H1 (cell line): ENCODE data around the gene NANOS2. TPM values are rescaled to one million over a fixed set of nuclear protein-coding genes. Genes with fewer than 3 reads are reported as not detected.

Source experiments
- CTCF ChIA-PET: fragments of 300-600 bp; sonication (Branson Sonifier 250); formaldehyde crosslinking; loops from one replicate; lab custom pipeline; 2021; ENCODE audit not compliant: partially characterized antibody; lab: Charles Lee
- POLR2A ChIA-PET: fragments of 300-600 bp; sonication (Branson Sonifier 250); formaldehyde crosslinking; loops from one replicate; lab custom pipeline; 2021; ENCODE audit warnings: inconsistent platforms; ENCODE audit not compliant: partially characterized antibody; lab: Charles Lee
- DNase-seq, 2 experiments: peaks; one replicate each; pipeline versions ENCODE4 v3.0.0 to v3.0.0-alpha.2; 2010 to 2022; ENCODE audit warnings: low spot score in 2 of 2, low read depth in 1 of 2, mixed read lengths in 1 of 2
- FAIRE-seq: peaks from 2 replicates; lab custom pipeline; 2011; peaks lifted over from hg19 to GRCh38; lab: Jason Lieb, UNC
- H2AFZ ChIP-seq: 2 replicates; pipeline ENCODE4 v1.8.1; 2012; ENCODE audit warnings: low read length, inconsistent platforms
- H2AK5ac ChIP-seq: 2 replicates; pipeline ENCODE4 v1.6.1; 2013; ENCODE audit warnings: low read depth, low read length
- H2BK120ac ChIP-seq: replicated peaks from 2 replicates; pipeline ENCODE3; 2013; ENCODE audit warnings: low read depth, low read length, inconsistent platforms
- H2BK12ac ChIP-seq: 2 replicates; pipeline ENCODE4 v1.6.1; 2013; ENCODE audit warnings: low read depth, low read length
- H2BK15ac ChIP-seq: 2 replicates; pipeline ENCODE4 v1.6.1; 2013; ENCODE audit warnings: low read length
- H2BK20ac ChIP-seq: 2 replicates; pipeline ENCODE4 v1.6.1; 2013; ENCODE audit warnings: low read length
- H2BK5ac ChIP-seq: 2 replicates; pipeline ENCODE4 v1.6.1; 2013; ENCODE audit warnings: low read depth, low read length
- H3K14ac ChIP-seq: 2 replicates; pipeline ENCODE4 v1.6.1; 2013; ENCODE audit warnings: inconsistent platforms; ENCODE audit not compliant: insufficient read length
- H3K18ac ChIP-seq: 2 replicates; pipeline ENCODE4 v1.6.1; 2013; ENCODE audit warnings: low read length; ENCODE audit errors: extremely low read depth
- H3K23ac ChIP-seq: 2 replicates; pipeline ENCODE4 v1.6.1; 2013; ENCODE audit warnings: inconsistent platforms; ENCODE audit not compliant: insufficient read length
- H3K23me2 ChIP-seq: 2 replicates; pipeline ENCODE4 v1.6.1; 2013; ENCODE audit warnings: low read depth, low read length
- H3K27ac ChIP-seq: 2 replicates; pipeline ENCODE4 v1.6.1; 2011; ENCODE audit warnings: low read depth, low read length, inconsistent platforms
- H3K27me3 ChIP-seq, 4 experiments: replicated peaks in 1 of 4; 1 replicate in 1 of 4; 2 replicates in 3 of 4; pipeline versions ENCODE4 v1.6.1 to v1.8.1; 2011 to 2013; ENCODE audit warnings: low read length in 3 of 4, mild to moderate bottlenecking in 3 of 4, inconsistent platforms in 2 of 4, mixed read lengths in 2 of 4, moderate library complexity in 1 of 4; ENCODE audit not compliant: control insufficient read depth in 3 of 4, insufficient read depth in 3 of 4; ENCODE audit errors: extremely low read depth in 1 of 4
- H3K36me3 ChIP-seq, 4 experiments: 2 replicates each; pipeline versions ENCODE4 v1.6.1 to v1.8.1; 2011 to 2013; ENCODE audit warnings: mild to moderate bottlenecking in 4 of 4, low read length in 3 of 4, moderate library complexity in 2 of 4, control low read depth in 1 of 4, inconsistent platforms in 1 of 4; ENCODE audit not compliant: insufficient read depth in 4 of 4, control insufficient read depth in 2 of 4
- H3K4ac ChIP-seq: replicated peaks from 2 replicates; pipeline ENCODE3; 2013; ENCODE audit warnings: low read length, low read depth, mixed read lengths, inconsistent platforms; ENCODE audit not compliant: insufficient read length
- H3K4me1 ChIP-seq, 4 experiments: replicated peaks in 1 of 4; 1 replicate in 1 of 4; 2 replicates in 3 of 4; pipeline versions ENCODE4 v1.6.1 to v1.8.1; 2011 to 2013; ENCODE audit warnings: low read length in 3 of 4, inconsistent platforms in 2 of 4, mixed read lengths in 1 of 4; ENCODE audit not compliant: insufficient read depth in 4 of 4, control insufficient read depth in 3 of 4
- H3K4me2 ChIP-seq, 2 experiments: 2 replicates each; pipeline versions ENCODE4 v1.6.1 to v1.8.1; 2011 to 2013; ENCODE audit warnings: low read depth in 2 of 2, low read length in 2 of 2, control low read depth in 1 of 2, inconsistent platforms in 1 of 2, mild to moderate bottlenecking in 1 of 2; ENCODE audit not compliant: insufficient read depth in 1 of 2
- H3K4me3 ChIP-seq, 4 experiments: fragments of 200-600, 300-600 bp in 1 of 4; sonication (generic), shearing (Covaris generic), sonication (Bioruptor Twin) in 1 of 4; 2 replicates each; pipeline versions ENCODE4 v1.5.1 to v1.8.1; 2011 to 2016; ENCODE audit warnings: low read length in 4 of 4, low read depth in 3 of 4, control low read depth in 2 of 4, inconsistent platforms in 2 of 4, mild to moderate bottlenecking in 2 of 4, mixed read lengths in 1 of 4, moderate library complexity in 1 of 4; ENCODE audit not compliant: insufficient read depth in 2 of 4; ENCODE audit errors: extremely low read depth in 1 of 4
- H3K56ac ChIP-seq: replicated peaks from 2 replicates; pipeline ENCODE3; 2013; ENCODE audit warnings: low read depth, mild to moderate bottlenecking, mixed read lengths, low read length, inconsistent platforms; ENCODE audit not compliant: insufficient read length
- H3K79me1 ChIP-seq: 2 replicates; pipeline ENCODE4 v1.6.1; 2013; ENCODE audit warnings: low read depth, low read length, control low read depth
- H3K79me2 ChIP-seq, 2 experiments: 2 replicates each; pipeline versions ENCODE4 v1.6.1 to v1.8.1; 2012 to 2013; ENCODE audit warnings: low read length in 2 of 2, mild to moderate bottlenecking in 2 of 2, inconsistent platforms in 1 of 2; ENCODE audit not compliant: insufficient read depth in 2 of 2, control insufficient read depth in 1 of 2
- H3K9ac ChIP-seq, 4 experiments: replicated peaks in 1 of 4; 1 replicate in 1 of 4; 2 replicates in 3 of 4; pipeline versions ENCODE4 v1.6.1 to v1.8.1; 2011 to 2013; ENCODE audit warnings: low read depth in 3 of 4, low read length in 3 of 4, control low read depth in 2 of 4, mild to moderate bottlenecking in 2 of 4, moderate library complexity in 2 of 4, inconsistent platforms in 1 of 4; ENCODE audit errors: extremely low read depth in 1 of 4
- H3K9me3 ChIP-seq, 2 experiments: 2 replicates each; pipeline versions ENCODE4 v1.6.1 to v1.8.1; 2012 to 2013; ENCODE audit warnings: mild to moderate bottlenecking in 2 of 2, moderate library complexity in 2 of 2, control low read depth in 1 of 2, inconsistent platforms in 1 of 2, low read depth in 1 of 2, low read length in 1 of 2, mixed read lengths in 1 of 2; ENCODE audit not compliant: insufficient read depth in 2 of 2
- H4K20me1 ChIP-seq, 2 experiments: replicated peaks in 1 of 2; 2 replicates each; pipeline versions ENCODE3 to v1.8.1; 2011 to 2013; ENCODE audit warnings: inconsistent platforms in 2 of 2, low read length in 2 of 2, mild to moderate bottlenecking in 1 of 2; ENCODE audit not compliant: insufficient read depth in 2 of 2, control insufficient read depth in 1 of 2
- H4K5ac ChIP-seq: 2 replicates; pipeline ENCODE4 v1.6.1; 2013; ENCODE audit warnings: low read length, low read depth, mixed read lengths, inconsistent platforms; ENCODE audit not compliant: insufficient read length
- H4K8ac ChIP-seq: 2 replicates; pipeline ENCODE4 v1.8.0; 2013; ENCODE audit warnings: mild to moderate bottlenecking, moderate library complexity, low read length, inconsistent platforms; ENCODE audit not compliant: insufficient read depth; ENCODE audit errors: extremely low read depth
- H4K91ac ChIP-seq: replicated peaks from 2 replicates; pipeline ENCODE3; 2013; ENCODE audit warnings: low read length, mixed read lengths, inconsistent platforms; ENCODE audit not compliant: insufficient read length
- CEBPB ChIP-seq: IDR thresholded peaks from 2 replicates; pipeline ENCODE4 v1.6.1; 2012; ENCODE audit warnings: low read depth, low read length
- CREB1 ChIP-seq: IDR thresholded peaks from 2 replicates; pipeline ENCODE4 v1.6.1; 2012; ENCODE audit warnings: inconsistent platforms
- NANOG ChIP-seq: IDR thresholded peaks from 2 replicates; pipeline ENCODE4 v1.6.1; 2011; ENCODE audit warnings: low read length, low read depth, mild to moderate bottlenecking, inconsistent platforms; ENCODE audit not compliant: insufficient read depth, poor library complexity, severe bottlenecking
- RAD21 ChIP-seq, 2 experiments: IDR thresholded peaks in 1 of 2; conservative IDR thresholded peaks in 1 of 2; 2 replicates each; pipeline ENCODE4 v1.6.1; 2011; ENCODE audit warnings: low read depth in 2 of 2, low read length in 2 of 2, improper control_type of control experiment in 1 of 2, inconsistent platforms in 1 of 2, mild to moderate bottlenecking in 1 of 2, moderate library complexity in 1 of 2
- RFX5 ChIP-seq: IDR thresholded peaks from 2 replicates; pipeline ENCODE4 v1.6.1; 2011; ENCODE audit warnings: low read depth, low read length, improper control_type of control experiment, borderline replicate concordance
- RXRA ChIP-seq: IDR thresholded peaks from 2 replicates; pipeline ENCODE4 v1.6.1; 2011; ENCODE audit warnings: low read depth, mild to moderate bottlenecking, low read length, moderate library complexity; ENCODE audit not compliant: insufficient read depth
- SP1 ChIP-seq: IDR thresholded peaks from 2 replicates; pipeline ENCODE4 v1.6.1; 2011; ENCODE audit warnings: low read depth, low read length
- SP4 ChIP-seq: IDR thresholded peaks from 2 replicates; pipeline ENCODE4 v1.6.1; 2012; ENCODE audit warnings: low read length, inconsistent platforms
- SRF ChIP-seq: IDR thresholded peaks from 2 replicates; pipeline ENCODE4 v1.6.1; 2011; ENCODE audit warnings: mild to moderate bottlenecking, low read depth, low read length, moderate library complexity
- TAF1 ChIP-seq: IDR thresholded peaks from 2 replicates; pipeline ENCODE4 v1.6.1; 2011; ENCODE audit warnings: mild to moderate bottlenecking, low read depth, low read length
- TAF7 ChIP-seq: optimal IDR thresholded peaks from 2 replicates; pipeline ENCODE3; 2011; ENCODE audit warnings: low read depth, mild to moderate bottlenecking, inconsistent platforms, low read length, moderate library complexity, borderline replicate concordance
- TCF12 ChIP-seq: IDR thresholded peaks from 2 replicates; pipeline ENCODE4 v1.6.1; 2011; ENCODE audit warnings: low read depth, mild to moderate bottlenecking, low read length
- WGBS, 2 experiments: shearing (Covaris generic) in 1 of 2; methylation state at CpG; one replicate each; pipeline versions ENCODE4 v1.1.6 to v1.1.7; 2013 to 2015; ENCODE audit warnings: low lambda C conversion rate in 2 of 2, mixed read lengths in 2 of 2, inconsistent platforms in 1 of 2, low coverage in 1 of 2, missing lambda C conversion rate in 1 of 2; ENCODE audit not compliant: insufficient replicate concordance in 2 of 2, insufficient coverage in 1 of 2, insufficient read length in 1 of 2; ENCODE audit errors: extremely low coverage in 1 of 2, missing lambda C conversion rate in 1 of 2; 5-methylcytosine and 5-hydroxymethylcytosine counted together
- polyA plus RNA-seq, 7 experiments: library from polyadenylated mRNA; depleted of rRNA in 3 of 7; stranded (reverse) in 5 of 7; unstranded in 2 of 7; fragments of >200 nt in 5 of 7; fragments of 200-250 nt in 2 of 7; gene quantifications; 1 replicate in 5 of 7; 2 replicates in 1 of 7; 4 replicates in 1 of 7; pipeline versions ENCODE4 v1.2.1 to v1.2.3, GENCODE V29; 2011 to 2013; ENCODE audit warnings: missing spikeins in 2 of 7, mixed read lengths in 2 of 7
- total RNA-seq: library from RNA; stranded (reverse); fragmentation: NEBNext Ultra II Directional; extraction: Animal tissue kit (Norgen Biotek cat#: 25700); gene quantifications from 2 replicates; pipeline ENCODE4 v1.2.1, GENCODE V29; 2021

Gene NANOS2
- total and polyA plus RNA-seq, 2 of the 8 experiments (the other 6 are each of a cell fraction or from before 2014, with no cell fraction given): 0.20 TPM; not detected in 1

DNA sequence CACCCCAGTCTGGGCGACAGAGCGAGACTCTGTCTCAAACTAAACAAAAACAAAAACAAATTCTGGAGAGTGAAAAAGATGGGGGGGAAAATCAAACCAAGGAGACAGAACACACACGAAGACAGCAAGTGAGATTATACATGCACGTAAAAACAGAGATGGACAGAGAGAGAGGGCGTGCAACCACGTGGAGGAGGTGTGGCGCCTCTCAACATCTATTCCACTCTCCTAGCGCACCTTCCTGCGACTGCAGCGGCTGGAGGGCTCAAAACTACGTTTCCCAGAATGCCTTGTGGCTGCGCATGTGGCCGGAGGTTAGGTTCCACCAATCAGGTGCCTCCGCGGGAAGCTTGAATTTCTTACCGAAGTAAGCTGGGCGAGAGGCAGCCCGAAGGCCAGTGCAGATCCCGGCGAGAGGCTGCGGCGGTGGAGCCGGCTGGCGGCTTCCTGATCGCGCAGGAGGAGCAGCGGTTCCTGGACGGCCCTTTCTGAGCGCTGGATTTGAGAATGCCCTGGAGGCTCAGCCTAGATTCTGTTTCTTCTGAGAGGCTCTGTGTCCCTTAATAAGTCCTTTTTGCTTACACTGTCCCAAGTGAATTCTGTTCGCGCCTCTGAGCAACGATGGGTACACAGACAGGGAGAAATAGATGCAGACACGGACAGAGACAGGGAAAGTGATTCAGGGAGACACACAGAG is 13.1 kb upstream of the NANOS2 start:
- peak; percentile 99 for FAIRE-seq
- peak; percentile 93 for TF ChIP-seq SP1
- peak; percentile 94 for TF ChIP-seq TAF1
- 0 out of 2 replicates have a peak, but pooled peaks have one; percentile 65 for TF ChIP-seq SP4
- TF ChIP-seq TAF7: peak; percentile 69
- no peak for TF ChIP-seq RXRA
- peak; percentile 89 for TF ChIP-seq CREB1
- no peak for TF ChIP-seq SRF
- TF ChIP-seq CEBPB: no peak; the same call in 1 of the 2 replicates
- TF ChIP-seq RAD21 (IDR thresholded peaks at IDR 0.05 in 1 of 2, conservative IDR thresholded peaks at IDR 0.05 in 1 of 2; ENCODE audit: low read depth in 2 of 2, low read length in 2 of 2): peak; percentile 37 to 48; a peak in 3 of 4 replicates
- TF ChIP-seq NANOG: no peak
- 0 out of 2 replicates have a peak, but pooled peaks have one; percentile 28 for TF ChIP-seq TCF12
- no peak for TF ChIP-seq RFX5

More for the DNA sequence above, 13.1 kb upstream of the NANOS2 start:
- Histone ChIP-seq H3K79me2 (no peaks in the 10 kb centered on the region), H3K27ac (no peak overlapping the region), H4K91ac (no peak overlapping the region), H4K8ac (no peak overlapping the region), H3K4me2 (peak overlapping the region; percentile 62 to 81), H3K23me2 (peaks cover 5% of the 10 kb centered on the region; the same call in 1 of the 2 replicates), H2AK5ac (no peak overlapping the region), H4K5ac (no peak overlapping the region), H3K9me3 (no peaks in the 10 kb centered on the region), H2BK15ac (0 out of 2 replicates have a peak overlapping the region, but pooled peaks have one; percentile 81), H3K27me3 (peaks cover 1 to 18% (median 8%) of the 10 kb centered on the region in 4 experiments; a peak in 5 of 7 replicates), H3K14ac (no peak overlapping the region), H3K4me1 (no peaks in the 10 kb centered on the region), H3K4me3 (peak overlapping the region; percentile 15 to 60 (median 42); a peak in 7 of 8 replicates), H2AFZ (peak overlapping the region; percentile 84), H2BK120ac (no peak overlapping the region), H3K36me3 (no peaks in the 10 kb centered on the region), H3K23ac (no peak overlapping the region), H3K56ac (no peak overlapping the region), H4K20me1 (no peaks in the 10 kb centered on the region), H3K4ac (no peak overlapping the region), H3K18ac (no peak overlapping the region; the same call in 1 of the 2 replicates), H2BK20ac (no peak overlapping the region), H2BK12ac (no peak overlapping the region), H3K79me1 (no peaks in the 10 kb centered on the region), H2BK5ac (no peak overlapping the region), H3K9ac (peak overlapping the region in 1 of 4 experiments; percentile 57; a peak in 3 of 7 replicates)
- CTCF ChIA-PET: interaction anchor here (0.5 to 3.2 kb wide), 8 partner anchors 14 to 253 kb away, joined by 3 to 15 read pairs (median 3); partner anchors contain the start of gene NANOS2
- DNase-seq: peak; percentile 90 to 92
- POLR2A ChIA-PET: interaction anchor here (0.7 to 1.8 kb wide), 6 partner anchors 14 to 79 kb away, joined by 3 to 5 read pairs (median 3); no protein-coding TSS in a partner anchor
- 14% methylated on average over 32 of the region's 33 CpGs; no CpG with 5 or more reads in 1 of the 2 experiments for WGBS, 2 experiments
